ENCODE measurements around the gene ARID3A.

ARID3A gene

DNA sequence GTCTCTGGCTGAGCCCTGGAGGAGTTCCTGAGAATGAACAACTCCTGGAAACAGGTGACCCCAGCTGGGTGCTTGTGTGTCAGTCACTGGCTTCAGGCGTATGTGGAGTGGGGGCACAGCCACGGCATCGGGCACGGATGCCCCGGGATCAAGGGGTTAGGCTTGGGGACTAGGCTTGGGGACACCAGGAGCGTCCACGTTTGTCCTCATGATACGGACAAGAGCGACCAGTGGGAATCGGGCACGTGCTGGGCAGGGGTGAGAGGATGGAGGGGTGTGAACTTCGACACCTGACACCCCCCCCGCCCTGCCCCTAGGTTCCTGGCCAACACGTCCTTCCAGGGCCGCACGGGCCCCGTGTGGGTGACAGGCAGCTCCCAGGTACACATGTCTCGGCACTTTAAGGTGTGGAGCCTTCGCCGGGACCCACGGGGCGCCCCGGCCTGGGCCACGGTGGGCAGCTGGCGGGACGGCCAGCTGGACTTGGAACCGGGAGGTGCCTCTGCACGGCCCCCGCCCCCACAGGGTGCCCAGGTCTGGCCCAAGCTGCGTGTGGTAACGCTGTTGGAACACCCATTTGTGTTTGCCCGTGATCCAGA is 78.5 kb downstream of the ARID3A start:
- H3K9ac ChIP-seq (ENCODE audit: low read depth, low read length) = no peak overlapping the region
- H3K36me3 ChIP-seq (ENCODE audit: control insufficient read depth, insufficient read depth, low read length) = peaks cover 6% of the 10 kb centered on the region
- H3K27me3 ChIP-seq (ENCODE audit: control insufficient read depth, insufficient read depth, low read length) = peaks cover 11% of the 10 kb centered on the region
- H3K4me3 ChIP-seq (ENCODE audit: low read depth, low read length) = no peak overlapping the region
- H3K9me3 ChIP-seq (ENCODE audit: control insufficient read depth, insufficient read depth, low read length) = no peaks in the 10 kb centered on the region
- no peaks in the 10 kb centered on the region for H3K4me1 ChIP-seq (ENCODE audit: control insufficient read depth, insufficient read depth, low read length)

DNA sequence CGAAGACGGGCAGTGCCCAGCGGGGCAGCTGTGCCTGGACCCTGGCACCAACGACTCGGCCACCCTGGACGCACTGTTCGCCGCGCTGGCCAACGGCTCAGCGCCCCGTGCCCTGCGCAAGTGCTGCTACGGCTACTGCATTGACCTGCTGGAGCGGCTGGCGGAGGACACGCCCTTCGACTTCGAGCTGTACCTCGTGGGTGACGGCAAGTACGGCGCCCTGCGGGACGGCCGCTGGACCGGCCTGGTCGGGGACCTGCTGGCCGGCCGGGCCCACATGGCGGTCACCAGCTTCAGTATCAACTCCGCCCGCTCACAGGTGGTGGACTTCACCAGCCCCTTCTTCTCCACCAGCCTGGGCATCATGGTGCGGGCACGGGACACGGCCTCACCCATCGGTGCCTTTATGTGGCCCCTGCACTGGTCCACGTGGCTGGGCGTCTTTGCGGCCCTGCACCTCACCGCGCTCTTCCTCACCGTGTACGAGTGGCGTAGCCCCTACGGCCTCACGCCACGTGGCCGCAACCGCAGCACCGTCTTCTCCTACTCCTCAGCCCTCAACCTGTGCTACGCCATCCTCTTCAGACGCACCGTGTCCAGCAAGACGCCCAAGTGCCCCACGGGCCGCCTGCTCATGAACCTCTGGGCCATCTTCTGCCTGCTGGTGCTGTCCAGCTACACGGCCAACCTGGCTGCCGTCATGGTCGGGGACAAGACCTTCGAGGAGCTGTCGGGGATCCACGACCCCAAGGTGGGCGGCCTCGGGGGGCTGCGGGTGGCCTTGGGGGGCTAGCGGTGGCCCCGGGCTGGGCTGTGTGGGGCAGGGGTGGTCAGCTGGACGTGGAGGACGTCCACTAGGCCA is 79.2 kb downstream of the ARID3A start:
- peaks cover 10% of the 10 kb centered on the region for H3K36me3 ChIP-seq (ENCODE audit: control insufficient read depth, insufficient read depth, low read length)
- peaks cover 9% of the 10 kb centered on the region for H3K27me3 ChIP-seq (ENCODE audit: control insufficient read depth, insufficient read depth, low read length)

DNA sequence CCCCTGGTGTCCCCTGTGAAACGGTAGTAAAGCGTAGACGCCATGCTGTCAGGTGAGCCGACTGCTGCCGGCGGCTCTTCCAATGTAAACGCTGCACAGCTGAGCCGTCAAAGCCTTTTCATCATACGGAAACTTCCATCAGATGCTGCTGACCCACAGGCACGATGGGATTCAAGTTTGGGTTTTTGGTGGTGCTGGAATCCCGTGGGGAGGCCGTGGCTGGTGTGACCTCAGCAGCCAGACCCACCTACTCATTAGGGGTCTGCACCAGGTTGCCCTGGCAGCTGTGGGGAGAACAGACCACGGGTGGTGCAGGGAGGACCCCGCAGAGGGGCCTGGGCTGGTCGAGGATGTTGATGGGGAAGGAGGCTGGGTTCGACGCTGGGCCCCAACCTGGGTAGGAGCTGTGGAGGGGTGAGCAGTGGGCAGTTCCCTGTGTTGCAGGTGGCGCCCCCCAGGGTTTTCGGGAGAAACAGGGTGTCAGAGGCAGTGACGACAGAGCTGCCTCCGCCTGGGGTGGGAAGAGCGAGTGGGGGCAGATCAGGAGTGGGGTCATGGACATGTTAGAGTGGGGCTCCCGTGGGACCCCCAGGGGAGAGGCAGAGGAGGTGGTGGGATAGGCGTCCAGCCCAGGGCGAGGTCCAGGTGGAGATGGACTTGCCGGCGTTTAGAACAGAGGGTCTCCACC is 81.0 kb downstream of the ARID3A start:
- H3K36me3 ChIP-seq (ENCODE audit: control insufficient read depth, insufficient read depth, low read length) = peaks cover 19% of the 10 kb centered on the region
- H3K9ac ChIP-seq (ENCODE audit: low read depth, low read length) = no peak overlapping the region
- H3K9me3 ChIP-seq (ENCODE audit: control insufficient read depth, insufficient read depth, low read length) = no peaks in the 10 kb centered on the region
- H3K4me3 ChIP-seq (ENCODE audit: low read depth, low read length) = no peak overlapping the region
- no peaks in the 10 kb centered on the region for H3K4me1 ChIP-seq (ENCODE audit: control insufficient read depth, insufficient read depth, low read length)
- H3K27me3 ChIP-seq (ENCODE audit: control insufficient read depth, insufficient read depth, low read length) = no peaks in the 10 kb centered on the region

More for the DNA sequence above, 79.2 kb downstream of the ARID3A start:
- H3K9me3 ChIP-seq (ENCODE audit: control insufficient read depth, insufficient read depth, low read length) = no peaks in the 10 kb centered on the region
- no peak overlapping the region for H3K4me3 ChIP-seq (ENCODE audit: low read depth, low read length)
- H3K4me1 ChIP-seq (ENCODE audit: control insufficient read depth, insufficient read depth, low read length) = no peaks in the 10 kb centered on the region
- H3K9ac ChIP-seq (ENCODE audit: low read depth, low read length) = no peak overlapping the region

DNA sequence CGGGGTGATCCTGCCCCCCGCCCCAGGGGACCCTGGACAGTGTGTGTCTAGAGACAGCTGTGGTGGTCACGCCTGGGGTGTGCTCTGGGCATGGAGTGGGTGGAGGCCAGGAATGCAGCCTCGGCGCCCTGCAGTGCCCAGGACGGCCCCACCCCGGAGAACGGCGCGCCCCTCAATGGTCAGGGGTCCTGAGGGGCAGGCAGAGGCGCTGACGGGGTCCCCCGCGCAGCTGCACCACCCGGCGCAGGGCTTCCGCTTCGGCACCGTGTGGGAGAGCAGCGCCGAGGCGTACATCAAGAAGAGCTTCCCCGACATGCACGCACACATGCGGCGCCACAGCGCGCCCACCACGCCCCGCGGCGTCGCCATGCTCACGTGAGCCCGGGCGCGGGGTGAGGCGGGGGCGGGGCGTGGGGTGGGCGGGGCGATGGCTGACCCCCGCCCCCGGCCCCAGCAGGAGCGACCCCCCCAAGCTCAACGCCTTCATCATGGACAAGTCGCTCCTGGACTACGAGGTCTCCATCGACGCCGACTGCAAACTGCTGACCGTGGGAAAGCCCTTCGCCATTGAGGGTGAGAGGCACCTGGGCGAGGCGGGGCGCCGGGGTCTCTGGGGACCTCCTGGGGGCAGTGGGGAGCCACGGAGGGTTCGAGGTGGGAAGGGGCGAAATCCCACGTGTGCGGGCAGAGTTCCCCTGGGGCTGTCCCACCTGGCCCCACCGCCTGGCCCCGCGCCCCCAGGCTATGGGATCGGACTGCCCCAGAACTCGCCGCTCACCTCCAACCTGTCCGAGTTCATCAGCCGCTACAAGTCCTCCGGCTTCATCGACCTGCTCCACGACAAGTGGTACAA is 81.8 kb downstream of the ARID3A start:
- peaks cover 27% of the 10 kb centered on the region for H3K36me3 ChIP-seq (ENCODE audit: control insufficient read depth, insufficient read depth, low read length)
- no peaks in the 10 kb centered on the region for H3K27me3 ChIP-seq (ENCODE audit: control insufficient read depth, insufficient read depth, low read length)
- no peaks in the 10 kb centered on the region for H3K4me1 ChIP-seq (ENCODE audit: control insufficient read depth, insufficient read depth, low read length)
- no peak overlapping the region for H3K4me3 ChIP-seq (ENCODE audit: low read depth, low read length)
- H3K9me3 ChIP-seq (ENCODE audit: control insufficient read depth, insufficient read depth, low read length) = no peaks in the 10 kb centered on the region
- no peak overlapping the region for H3K9ac ChIP-seq (ENCODE audit: low read depth, low read length)

DNA sequence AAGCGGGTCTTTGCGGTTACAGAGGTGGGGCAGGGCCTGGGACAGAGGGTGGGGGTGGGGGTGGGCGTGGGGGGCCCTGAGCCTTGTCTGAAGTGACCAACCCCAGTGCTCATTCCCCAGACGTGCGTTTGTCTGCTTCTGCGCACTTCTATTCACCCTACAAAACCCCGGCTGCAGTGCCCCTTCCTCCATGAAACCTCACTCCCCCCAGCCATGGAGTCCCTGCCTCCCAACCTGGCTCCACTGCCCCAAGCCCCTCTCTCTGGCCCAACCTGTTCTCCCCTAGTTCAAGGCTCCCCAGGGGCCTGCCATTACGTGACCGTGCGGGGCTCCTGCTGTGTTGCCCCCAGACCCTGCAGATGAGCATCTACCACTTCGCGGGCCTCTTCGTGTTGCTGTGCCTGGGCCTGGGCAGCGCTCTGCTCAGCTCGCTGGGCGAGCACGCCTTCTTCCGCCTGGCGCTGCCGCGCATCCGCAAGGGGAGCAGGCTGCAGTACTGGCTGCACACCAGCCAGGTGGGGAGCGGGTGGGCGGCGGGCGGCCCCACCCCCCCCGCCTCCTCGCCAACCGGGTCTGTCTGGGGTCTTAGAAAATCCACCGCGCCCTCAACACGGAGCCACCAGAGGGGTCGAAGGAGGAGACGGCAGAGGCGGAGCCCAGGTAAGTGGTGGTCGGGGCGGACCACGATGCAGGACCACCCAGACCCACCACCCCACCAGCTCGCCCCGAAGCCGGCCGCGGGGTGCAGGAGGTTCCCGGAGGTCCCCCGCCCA is 82.6 kb downstream of the ARID3A start:
- H3K27me3 ChIP-seq (ENCODE audit: control insufficient read depth, insufficient read depth, low read length) = no peaks in the 10 kb centered on the region
- no peaks in the 10 kb centered on the region for H3K4me1 ChIP-seq (ENCODE audit: control insufficient read depth, insufficient read depth, low read length)
- peaks cover 32% of the 10 kb centered on the region for H3K36me3 ChIP-seq (ENCODE audit: control insufficient read depth, insufficient read depth, low read length)
- H3K9ac ChIP-seq (ENCODE audit: low read depth, low read length) = no peak overlapping the region
- no peak overlapping the region for H3K4me3 ChIP-seq (ENCODE audit: low read depth, low read length)
- no peaks in the 10 kb centered on the region for H3K9me3 ChIP-seq (ENCODE audit: control insufficient read depth, insufficient read depth, low read length)

DNA sequence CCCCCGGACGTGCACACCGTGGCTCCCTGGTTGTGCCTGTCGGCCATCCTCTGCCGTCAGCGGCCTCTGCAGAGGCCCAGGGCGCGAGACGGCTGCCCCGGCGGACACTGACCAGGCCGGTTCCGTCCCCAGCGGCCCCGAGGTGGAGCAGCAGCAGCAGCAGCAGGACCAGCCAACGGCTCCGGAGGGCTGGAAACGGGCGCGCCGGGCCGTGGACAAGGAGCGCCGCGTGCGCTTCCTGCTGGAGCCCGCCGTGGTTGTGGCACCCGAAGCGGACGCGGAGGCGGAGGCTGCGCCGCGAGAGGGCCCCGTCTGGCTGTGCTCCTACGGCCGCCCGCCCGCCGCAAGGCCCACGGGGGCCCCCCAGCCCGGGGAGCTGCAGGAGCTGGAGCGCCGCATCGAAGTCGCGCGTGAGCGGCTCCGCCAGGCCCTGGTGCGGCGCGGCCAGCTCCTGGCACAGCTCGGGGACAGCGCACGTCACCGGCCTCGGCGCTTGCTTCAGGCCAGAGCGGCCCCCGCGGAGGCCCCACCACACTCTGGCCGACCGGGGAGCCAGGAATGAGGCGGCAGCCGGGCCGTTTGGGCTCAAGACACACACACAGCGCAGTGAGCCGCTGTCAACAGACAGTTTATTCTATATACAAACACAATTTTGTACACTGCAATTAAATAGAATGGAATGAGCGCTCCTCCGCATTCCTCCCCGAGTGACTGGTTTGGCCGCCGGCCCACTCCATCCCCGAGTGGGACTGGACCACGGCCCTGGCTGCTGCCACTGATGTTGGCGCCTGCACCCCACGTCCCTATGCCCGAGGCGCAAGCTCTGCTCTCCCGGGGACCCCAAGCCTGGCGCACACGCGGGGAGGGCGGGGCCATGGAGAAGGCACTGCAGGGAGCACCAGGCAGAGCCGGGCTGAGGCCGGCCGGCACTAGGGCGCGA is 83.5 kb downstream of the ARID3A start:
- no peaks in the 10 kb centered on the region for H3K4me1 ChIP-seq (ENCODE audit: control insufficient read depth, insufficient read depth, low read length)
- H3K4me3 ChIP-seq (ENCODE audit: low read depth, low read length) = no peak overlapping the region
- peaks cover 41% of the 10 kb centered on the region for H3K36me3 ChIP-seq (ENCODE audit: control insufficient read depth, insufficient read depth, low read length)
- H3K9ac ChIP-seq (ENCODE audit: low read depth, low read length) = no peak overlapping the region
- no peaks in the 10 kb centered on the region for H3K27me3 ChIP-seq (ENCODE audit: control insufficient read depth, insufficient read depth, low read length)
- H3K9me3 ChIP-seq (ENCODE audit: control insufficient read depth, insufficient read depth, low read length) = no peaks in the 10 kb centered on the region

DNA sequence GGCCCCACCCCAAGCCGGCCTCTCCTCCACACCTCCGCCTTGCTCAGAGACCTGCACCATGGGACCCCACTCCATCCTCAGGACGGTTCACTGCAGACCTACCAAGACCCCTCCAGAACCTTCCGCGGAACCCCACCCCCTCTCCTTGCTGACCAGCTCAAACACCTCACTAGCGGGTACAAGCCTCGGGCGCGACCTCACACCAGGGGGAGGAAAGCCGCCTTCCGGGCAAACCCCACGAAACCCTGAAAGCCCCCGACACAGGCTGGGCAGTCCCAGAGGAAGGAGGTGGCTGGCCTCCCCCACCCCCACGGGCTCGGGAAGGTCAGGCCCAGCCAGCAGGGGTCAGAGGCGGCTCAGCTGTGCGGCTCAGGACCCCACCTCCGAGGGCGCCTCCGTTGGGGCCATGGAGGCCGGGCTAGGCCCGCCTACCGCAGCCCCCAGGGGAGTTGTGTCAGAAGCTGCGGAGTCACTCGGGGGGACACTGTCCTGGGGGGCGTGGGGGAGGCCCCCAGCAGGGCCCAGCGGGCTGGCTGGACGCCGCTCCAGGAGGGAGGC is 84.2 kb downstream of the ARID3A start:
- H3K27me3 ChIP-seq (ENCODE audit: control insufficient read depth, insufficient read depth, low read length) = no peaks in the 10 kb centered on the region
- H3K9ac ChIP-seq (ENCODE audit: low read depth, low read length) = no peak overlapping the region
- no peak overlapping the region for H3K4me3 ChIP-seq (ENCODE audit: low read depth, low read length)
- no peaks in the 10 kb centered on the region for H3K9me3 ChIP-seq (ENCODE audit: control insufficient read depth, insufficient read depth, low read length)
- H3K36me3 ChIP-seq (ENCODE audit: control insufficient read depth, insufficient read depth, low read length) = peaks cover 42% of the 10 kb centered on the region
- no peaks in the 10 kb centered on the region for H3K4me1 ChIP-seq (ENCODE audit: control insufficient read depth, insufficient read depth, low read length)

DNA sequence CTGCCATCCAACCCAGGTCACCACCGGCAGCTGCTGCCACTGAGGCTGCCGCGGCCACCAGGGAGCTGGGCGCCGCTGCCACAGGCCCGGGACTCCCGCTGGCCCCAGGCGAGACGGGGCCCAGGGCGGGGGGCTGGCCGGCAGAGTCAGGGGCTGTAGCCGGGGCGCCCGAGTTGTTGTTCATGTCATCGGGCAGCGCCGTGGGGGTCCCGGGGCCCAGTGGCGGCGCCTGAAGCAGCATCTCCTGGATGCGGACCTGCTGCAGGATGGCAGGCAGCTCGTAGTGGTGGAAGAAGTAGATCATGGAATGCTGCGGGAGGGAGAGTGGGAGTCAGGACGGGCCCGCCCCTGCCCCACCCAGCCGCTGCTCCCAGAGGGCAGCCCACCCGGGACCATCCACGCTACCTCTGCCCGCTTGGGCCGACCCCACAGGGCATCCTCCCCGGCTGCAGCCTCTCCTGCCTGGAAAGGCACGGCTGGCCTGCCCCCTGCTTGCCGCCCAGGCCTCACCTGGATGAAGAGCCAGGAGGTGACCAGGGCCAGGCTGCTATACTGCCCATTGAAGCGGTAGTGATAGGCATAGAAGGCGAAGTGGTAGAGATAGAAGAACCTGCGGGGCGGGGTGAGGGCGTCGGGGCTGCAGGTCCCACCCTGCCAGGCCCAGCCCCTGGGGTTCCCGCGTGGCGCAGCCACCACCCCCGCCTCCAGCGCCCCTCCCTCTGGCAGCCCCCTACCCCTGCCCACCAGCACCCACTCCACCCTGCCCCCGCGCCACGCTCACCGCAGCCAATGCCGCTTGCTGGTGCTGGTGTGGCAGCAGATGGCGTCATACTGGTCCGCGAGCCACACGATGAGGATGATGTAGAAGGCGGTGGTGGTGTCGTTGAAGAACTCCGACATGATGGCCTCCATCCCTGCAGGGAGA is 85.0 kb downstream of the ARID3A start:
- Histone ChIP-seq H3K36me3 (ENCODE audit: control insufficient read depth, insufficient read depth, low read length) (peaks cover 43% of the 10 kb centered on the region), H3K9ac (ENCODE audit: low read depth, low read length) (no peak overlapping the region)

DNA sequence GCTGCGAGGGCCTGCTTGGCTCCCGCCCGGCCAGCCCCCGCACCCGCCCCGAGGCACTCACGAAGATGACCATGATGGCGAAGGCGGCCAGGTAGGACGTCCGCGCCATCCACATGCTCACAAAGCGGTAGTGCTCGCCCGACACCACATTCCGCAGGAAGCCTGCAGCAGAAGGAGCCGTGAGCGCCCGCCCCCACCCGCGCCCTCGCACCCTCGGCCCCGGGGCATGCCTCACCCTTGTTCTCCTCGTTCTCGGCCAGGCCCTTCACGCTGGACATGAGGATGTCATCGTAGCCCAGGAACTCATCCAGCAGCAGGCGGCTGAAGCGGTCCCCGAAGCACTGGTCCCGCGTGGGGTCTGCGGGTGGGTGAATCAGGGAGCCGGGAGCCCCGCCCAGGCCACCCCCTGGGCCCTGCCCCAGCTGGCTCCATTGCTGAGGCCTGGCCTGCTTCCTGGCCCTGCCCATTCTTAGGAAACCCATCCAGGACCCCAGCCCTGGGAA is 86.0 kb downstream of the ARID3A start:
- Histone ChIP-seq H3K27me3 (ENCODE audit: control insufficient read depth, insufficient read depth, low read length) (no peaks in the 10 kb centered on the region), H3K9ac (ENCODE audit: low read depth, low read length) (no peak overlapping the region), H3K9me3 (ENCODE audit: control insufficient read depth, insufficient read depth, low read length) (no peaks in the 10 kb centered on the region), H3K4me1 (ENCODE audit: control insufficient read depth, insufficient read depth, low read length) (peaks cover 4% of the 10 kb centered on the region), H3K4me3 (ENCODE audit: low read depth, low read length) (no peak overlapping the region), H3K36me3 (ENCODE audit: control insufficient read depth, insufficient read depth, low read length) (peaks cover 38% of the 10 kb centered on the region)

More for the DNA sequence above, 85.0 kb downstream of the ARID3A start:
- Histone ChIP-seq H3K9me3 (ENCODE audit: control insufficient read depth, insufficient read depth, low read length) (no peaks in the 10 kb centered on the region), H3K4me3 (ENCODE audit: low read depth, low read length) (no peak overlapping the region), H3K27me3 (ENCODE audit: control insufficient read depth, insufficient read depth, low read length) (no peaks in the 10 kb centered on the region), H3K4me1 (ENCODE audit: control insufficient read depth, insufficient read depth, low read length) (no peaks in the 10 kb centered on the region)
